ENCODE data around the gene MYOF. TPM values are rescaled to one million over a fixed set of nuclear protein-coding genes. Genes with fewer than 3 reads are reported as not detected.

Gene MYOF
- polyA plus RNA-seq, 1 experiment = 275 TPM

DNA sequence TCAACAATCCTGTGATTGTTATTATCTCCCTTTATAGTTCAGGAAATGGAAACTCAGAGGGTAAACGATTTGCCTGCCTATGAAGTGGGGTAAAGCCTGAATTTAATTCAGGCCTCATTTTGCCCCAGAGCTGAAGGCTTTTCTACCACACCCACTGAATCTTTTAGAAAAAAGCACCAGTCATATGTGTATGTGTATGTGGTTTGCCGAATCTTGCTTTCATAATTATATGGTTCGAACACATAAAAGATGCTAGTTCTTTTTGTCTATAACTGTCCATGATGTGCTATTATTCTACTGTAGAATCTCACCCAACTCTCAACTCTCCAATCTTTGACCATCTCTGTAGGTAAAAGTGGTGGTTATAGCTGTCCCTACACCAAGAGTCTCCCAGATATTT, 83.6 kb downstream of the MYOF start:
- no peak for DNase-seq (ENCODE audit: low read depth, low spot score)
- CTCF ChIA-PET = interaction anchor here (0.8 kb wide), 1 partner anchor 455 kb away, joined by 3 read pairs; no protein-coding TSS in a partner anchor
- Histone ChIP-seq H3K9me3 (ENCODE audit: control insufficient read depth, insufficient read depth, low read length) (no peaks in the 10 kb centered on the region), H3K27me3 (ENCODE audit: control insufficient read depth, insufficient read depth, low read length) (no peaks in the 10 kb centered on the region), H3K4me3 (ENCODE audit: low read depth, low read length) (no peak overlapping the region), H3K27ac (ENCODE audit: low read depth, low read length) (no peak overlapping the region)
- TF ChIP-seq, protein P1, sequence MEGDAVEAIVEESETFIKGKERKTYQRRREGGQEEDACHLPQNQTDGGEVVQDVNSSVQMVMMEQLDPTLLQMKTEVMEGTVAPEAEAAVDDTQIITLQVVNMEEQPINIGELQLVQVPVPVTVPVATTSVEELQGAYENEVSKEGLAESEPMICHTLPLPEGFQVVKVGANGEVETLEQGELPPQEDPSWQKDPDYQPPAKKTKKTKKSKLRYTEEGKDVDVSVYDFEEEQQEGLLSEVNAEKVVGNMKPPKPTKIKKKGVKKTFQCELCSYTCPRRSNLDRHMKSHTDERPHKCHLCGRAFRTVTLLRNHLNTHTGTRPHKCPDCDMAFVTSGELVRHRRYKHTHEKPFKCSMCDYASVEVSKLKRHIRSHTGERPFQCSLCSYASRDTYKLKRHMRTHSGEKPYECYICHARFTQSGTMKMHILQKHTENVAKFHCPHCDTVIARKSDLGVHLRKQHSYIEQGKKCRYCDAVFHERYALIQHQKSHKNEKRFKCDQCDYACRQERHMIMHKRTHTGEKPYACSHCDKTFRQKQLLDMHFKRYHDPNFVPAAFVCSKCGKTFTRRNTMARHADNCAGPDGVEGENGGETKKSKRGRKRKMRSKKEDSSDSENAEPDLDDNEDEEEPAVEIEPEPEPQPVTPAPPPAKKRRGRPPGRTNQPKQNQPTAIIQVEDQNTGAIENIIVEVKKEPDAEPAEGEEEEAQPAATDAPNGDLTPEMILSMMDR (IDR thresholded peaks at IDR 0.05; ENCODE audit: low read depth, low read length) = no peak
- POLR2A ChIA-PET = no interaction called here

DNA sequence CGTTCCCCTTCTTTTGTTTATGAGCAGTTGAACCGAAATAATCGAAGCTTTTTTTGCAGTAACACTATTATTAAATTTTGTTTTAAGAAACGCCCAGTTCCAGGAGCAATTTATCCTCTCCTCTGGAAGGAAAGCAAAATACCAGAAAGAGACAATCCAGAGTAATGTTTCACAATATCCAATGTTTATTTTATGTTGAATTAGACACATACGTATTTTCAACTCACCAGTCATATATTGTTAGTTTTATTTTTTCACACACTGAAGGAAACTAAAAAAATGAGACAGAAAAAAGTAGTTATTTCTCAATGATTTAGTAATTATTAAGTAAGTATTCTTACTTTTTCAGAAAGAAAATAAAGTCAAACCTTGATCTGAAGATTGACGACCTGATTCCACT, 85.1 kb downstream of the MYOF start:
- Histone ChIP-seq H3K27me3 (ENCODE audit: control insufficient read depth, insufficient read depth, low read length) (no peaks in the 10 kb centered on the region), H3K4me3 (ENCODE audit: low read depth, low read length) (no peak overlapping the region), H3K9me3 (ENCODE audit: control insufficient read depth, insufficient read depth, low read length) (no peaks in the 10 kb centered on the region), H3K27ac (ENCODE audit: low read depth, low read length) (no peak overlapping the region)
- ChIA-PET POLR2A (no interaction called here), CTCF (interaction anchor here (1.1 to 1.5 kb wide), 2 partner anchors 45 to 115 kb away, joined by 3 read pairs; no protein-coding TSS in a partner anchor)
- no peak for DNase-seq (ENCODE audit: low read depth, low spot score)
- TF ChIP-seq, protein P1 (IDR thresholded peaks at IDR 0.05; ENCODE audit: low read depth, low read length) = no peak

DNA sequence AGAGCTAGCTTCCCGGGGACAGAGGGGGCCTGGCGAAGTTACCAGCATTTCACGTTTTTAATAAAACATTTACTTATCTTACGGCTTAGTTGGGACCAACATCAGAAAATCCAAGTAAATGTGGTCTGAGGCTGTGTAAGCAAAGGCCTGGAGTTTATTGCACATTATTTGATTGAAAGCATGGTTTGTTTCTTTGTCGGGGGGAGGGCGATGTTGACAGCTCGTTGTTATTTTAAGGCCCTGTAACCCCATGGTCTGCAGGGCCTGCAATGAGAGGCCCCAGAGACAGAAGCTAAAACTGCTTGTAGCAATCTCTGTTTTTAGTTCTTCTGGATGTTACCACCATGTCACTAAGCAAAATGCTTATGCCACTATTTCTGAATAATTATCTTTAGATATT, 88.9 kb downstream of the MYOF start:
- ChIA-PET CTCF (interaction anchor here (1.2 to 4.3 kb wide), 3 partner anchors 17 to 89 kb away, joined by 6 to 21 read pairs (median 15); partner anchors contain the start of gene MYOF), POLR2A (interaction anchor here (1.1 kb wide), 1 partner anchor 9 kb away, joined by 4 read pairs; no protein-coding TSS in a partner anchor)
- H3K4me3 ChIP-seq (ENCODE audit: low read depth, low read length) = no peak overlapping the region
- H3K27me3 ChIP-seq (ENCODE audit: control insufficient read depth, insufficient read depth, low read length) = no peaks in the 10 kb centered on the region
- TF ChIP-seq, protein P1 (IDR thresholded peaks at IDR 0.05; ENCODE audit: low read depth, low read length) = no peak
- H3K27ac ChIP-seq (ENCODE audit: low read depth, low read length) = no peak overlapping the region
- H3K9me3 ChIP-seq (ENCODE audit: control insufficient read depth, insufficient read depth, low read length) = no peaks in the 10 kb centered on the region
- DNase-seq (ENCODE audit: low read depth, low spot score) = no peak

DNA sequence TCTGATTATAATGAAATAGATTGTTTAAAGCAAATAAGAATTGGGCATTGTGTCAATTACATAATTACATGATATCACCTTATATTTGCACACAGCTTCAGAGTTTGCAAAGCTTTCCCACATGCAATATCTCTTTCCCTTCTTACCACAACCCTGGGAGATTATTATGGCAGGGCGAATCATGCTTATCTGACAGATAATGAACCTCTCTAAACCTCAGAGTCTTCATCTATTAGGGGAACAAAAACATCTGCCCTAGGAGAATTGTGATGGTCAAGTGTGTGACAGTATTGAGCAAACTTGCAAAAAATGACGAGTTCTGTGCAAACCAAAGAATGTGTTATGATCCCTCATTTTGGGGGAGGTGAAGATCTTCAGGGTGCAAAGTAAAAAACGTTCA, 90.0 kb downstream of the MYOF start:
- no peaks in the 10 kb centered on the region for H3K27me3 ChIP-seq (ENCODE audit: control insufficient read depth, insufficient read depth, low read length)
- TF ChIP-seq, protein P1 (IDR thresholded peaks at IDR 0.05; ENCODE audit: low read depth, low read length) = no peak
- no peak overlapping the region for H3K27ac ChIP-seq (ENCODE audit: low read depth, low read length)
- no peaks in the 10 kb centered on the region for H3K9me3 ChIP-seq (ENCODE audit: control insufficient read depth, insufficient read depth, low read length)
- DNase-seq (ENCODE audit: low read depth, low spot score) = no peak
- no peak overlapping the region for H3K4me3 ChIP-seq (ENCODE audit: low read depth, low read length)
- CTCF ChIA-PET = interaction anchor here (2.5 to 4.3 kb wide), 2 partner anchors 16 to 90 kb away, joined by 15 to 21 read pairs; partner anchors contain the start of gene MYOF
- POLR2A ChIA-PET = interaction anchor here (1.1 kb wide), 1 partner anchor 8 kb away, joined by 4 read pairs; no protein-coding TSS in a partner anchor

DNA sequence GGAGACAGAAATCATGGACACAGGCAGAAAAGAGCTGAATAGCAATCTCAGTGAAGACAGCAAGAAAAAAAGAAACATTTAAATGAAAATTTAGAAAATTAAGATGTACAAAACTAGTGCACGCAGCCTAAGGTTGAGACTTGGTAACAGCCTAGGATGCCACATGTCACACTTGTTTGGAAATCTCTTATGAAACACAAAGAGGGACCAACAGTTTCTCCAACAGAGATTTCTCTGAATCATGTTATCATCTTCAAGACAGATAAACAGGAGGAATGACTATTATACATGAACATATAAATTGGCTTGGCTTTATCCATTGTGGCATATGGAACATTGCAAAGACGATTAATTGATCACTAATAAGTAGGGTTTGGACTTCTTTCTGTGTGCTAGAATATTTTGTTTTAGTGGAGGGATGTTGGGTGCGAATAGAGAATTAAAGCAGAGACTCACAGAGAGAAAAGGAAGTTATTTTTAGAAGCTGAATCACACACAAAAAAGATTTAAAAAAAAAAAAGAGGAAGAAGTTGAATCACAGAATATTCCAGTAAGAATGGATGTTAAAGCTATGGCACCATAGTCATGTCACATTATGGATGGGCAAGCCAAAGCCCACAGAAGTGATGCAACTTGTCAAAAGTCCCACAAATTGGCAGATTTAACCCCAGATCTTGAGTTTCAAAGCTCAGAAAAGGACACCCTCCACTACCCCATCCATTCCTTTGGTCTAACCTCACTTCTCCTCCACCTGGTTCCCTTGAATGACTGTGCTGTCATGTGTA, 91.6 kb downstream of the MYOF start:
- ChIA-PET POLR2A (interaction anchor here (1.1 kb wide), 1 partner anchor 92 kb away, joined by 3 read pairs; the partner anchor contains the start of gene MYOF), CTCF (interaction anchor here (0.5 to 4.3 kb wide), 3 partner anchors 14 to 92 kb away, joined by 3 to 26 read pairs (median 21); partner anchors contain the start of gene MYOF)
- Histone ChIP-seq H3K27me3 (ENCODE audit: control insufficient read depth, insufficient read depth, low read length) (no peaks in the 10 kb centered on the region), H3K27ac (ENCODE audit: low read depth, low read length) (no peak overlapping the region), H3K9me3 (ENCODE audit: control insufficient read depth, insufficient read depth, low read length) (no peaks in the 10 kb centered on the region), H3K4me3 (ENCODE audit: low read depth, low read length) (no peak overlapping the region)
- TF ChIP-seq, protein P1 (IDR thresholded peaks at IDR 0.05; ENCODE audit: low read depth, low read length) = no peak
- DNase-seq (ENCODE audit: low read depth, low spot score) = no peak

Measured in AG04450 (cell line).